HG02840 (cell line): ENCODE results near the gene MFNG.
"Not testable (repeated sequence)": the region's sequence is repeated elsewhere in the genome, so short reads cannot be mapped to it uniquely, and the experiment has no call there.

ENCODE experiments used
- ATAC-seq: cut with Tn5 transposase; IDR thresholded peaks from one replicate; pipeline ENCODE4 v1.9.1; 2021; ENCODE audit warnings: mild to moderate bottlenecking, moderate library complexity, moderate number of reproducible peaks; ENCODE audit not compliant: unreplicated experiment, low FRiP score

Gene MFNG, protein sequence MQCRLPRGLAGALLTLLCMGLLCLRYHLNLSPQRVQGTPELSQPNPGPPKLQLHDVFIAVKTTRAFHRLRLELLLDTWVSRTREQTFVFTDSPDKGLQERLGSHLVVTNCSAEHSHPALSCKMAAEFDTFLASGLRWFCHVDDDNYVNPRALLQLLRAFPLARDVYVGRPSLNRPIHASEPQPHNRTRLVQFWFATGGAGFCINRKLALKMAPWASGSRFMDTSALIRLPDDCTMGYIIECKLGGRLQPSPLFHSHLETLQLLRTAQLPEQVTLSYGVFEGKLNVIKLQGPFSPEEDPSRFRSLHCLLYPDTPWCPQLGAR

DNA sequence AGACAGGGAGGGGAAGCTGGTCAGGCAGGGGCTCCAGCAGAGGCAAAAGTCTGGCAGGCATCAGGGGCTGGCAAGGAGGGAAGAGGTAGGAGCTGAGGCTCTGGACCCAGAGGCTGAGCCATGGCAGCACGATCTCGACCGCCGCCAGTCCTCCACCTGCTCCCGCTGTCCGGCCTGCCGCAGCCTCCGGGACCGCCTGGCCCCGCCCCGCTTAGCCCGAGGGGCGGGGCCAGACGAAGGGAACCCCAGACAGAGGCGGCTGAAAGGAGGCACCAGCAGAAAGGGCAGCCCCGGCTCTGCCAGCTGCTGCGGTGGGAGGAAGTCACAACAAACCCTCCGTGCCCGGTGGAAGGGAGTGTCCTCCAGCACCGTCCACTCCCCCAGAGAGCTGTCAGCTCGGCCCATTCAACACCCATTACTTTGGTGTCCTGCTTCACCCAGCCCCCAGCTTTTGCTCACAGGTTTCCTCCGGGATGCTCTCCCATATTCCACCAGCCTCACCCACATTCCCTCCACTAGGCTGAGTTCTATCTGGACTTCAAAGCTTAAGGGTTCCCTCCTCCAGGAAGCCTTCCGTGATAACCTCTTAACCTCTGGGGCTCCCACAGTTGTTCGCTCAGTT is at the start of gene MFNG:
Gene MFNG (minus strand): TSS at position 161 of the 622 bp plus-strand sequence. CDS start 207 bp downstream, outside the sequence.
- ATAC-seq = no peak

DNA sequence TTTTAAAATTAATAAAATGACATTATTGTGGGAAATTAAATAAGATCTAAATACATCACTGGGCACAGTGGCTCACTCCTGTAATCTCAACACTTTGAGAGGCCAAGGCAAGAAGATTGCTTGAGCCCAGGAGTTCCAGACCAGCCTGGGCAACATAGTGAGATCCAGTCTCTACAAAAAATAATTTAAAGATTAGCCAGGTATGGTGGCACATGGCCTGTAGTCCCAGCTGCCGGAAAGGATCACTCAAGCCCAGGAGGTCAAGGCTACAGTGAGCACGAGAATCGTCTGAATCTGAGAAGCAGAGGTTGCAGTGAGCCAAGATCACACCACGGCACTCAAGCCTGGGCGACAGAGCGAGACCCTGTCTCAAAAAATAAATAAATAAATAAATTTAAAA is 49.0 kb upstream of the MFNG start:
- no peak for ATAC-seq

DNA sequence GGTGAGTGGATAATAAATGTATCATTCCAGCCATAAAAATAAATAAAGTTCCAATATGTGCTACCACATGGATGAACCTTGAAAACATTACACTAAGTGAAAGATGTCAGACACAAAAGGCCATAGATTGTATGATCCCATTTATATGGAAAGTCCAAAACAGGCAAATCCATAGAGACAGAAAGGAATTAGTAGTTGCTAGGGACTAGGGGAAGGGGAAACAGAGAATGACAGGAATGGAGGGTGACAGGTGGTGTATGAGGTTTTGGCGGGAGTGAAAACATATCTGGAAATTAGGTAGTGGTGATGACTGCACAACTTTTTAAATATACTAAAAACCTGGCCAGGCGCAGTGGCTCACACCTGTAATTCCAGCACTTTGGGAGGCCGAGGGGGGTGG is 48.3 kb upstream of the MFNG start:
- no peak for ATAC-seq

DNA sequence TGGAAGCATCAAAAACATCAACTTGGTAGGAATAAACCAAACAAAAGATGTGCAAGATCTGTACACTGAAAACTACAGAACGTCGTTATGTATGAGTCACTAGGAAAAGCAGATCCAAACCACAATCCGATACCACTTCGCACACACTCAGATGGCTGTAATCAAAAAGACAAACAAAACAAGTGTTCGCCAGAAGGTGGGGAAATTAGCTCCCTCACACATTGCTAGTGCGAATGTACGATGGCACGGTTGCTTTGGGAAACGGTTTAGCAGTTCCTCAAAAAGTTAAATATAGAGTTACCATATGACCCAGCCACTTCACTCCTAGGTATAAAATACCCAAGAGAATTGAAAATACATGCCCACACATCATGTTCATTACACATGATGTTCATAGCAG is 47.8 kb upstream of the MFNG start:
- no peak for ATAC-seq

DNA sequence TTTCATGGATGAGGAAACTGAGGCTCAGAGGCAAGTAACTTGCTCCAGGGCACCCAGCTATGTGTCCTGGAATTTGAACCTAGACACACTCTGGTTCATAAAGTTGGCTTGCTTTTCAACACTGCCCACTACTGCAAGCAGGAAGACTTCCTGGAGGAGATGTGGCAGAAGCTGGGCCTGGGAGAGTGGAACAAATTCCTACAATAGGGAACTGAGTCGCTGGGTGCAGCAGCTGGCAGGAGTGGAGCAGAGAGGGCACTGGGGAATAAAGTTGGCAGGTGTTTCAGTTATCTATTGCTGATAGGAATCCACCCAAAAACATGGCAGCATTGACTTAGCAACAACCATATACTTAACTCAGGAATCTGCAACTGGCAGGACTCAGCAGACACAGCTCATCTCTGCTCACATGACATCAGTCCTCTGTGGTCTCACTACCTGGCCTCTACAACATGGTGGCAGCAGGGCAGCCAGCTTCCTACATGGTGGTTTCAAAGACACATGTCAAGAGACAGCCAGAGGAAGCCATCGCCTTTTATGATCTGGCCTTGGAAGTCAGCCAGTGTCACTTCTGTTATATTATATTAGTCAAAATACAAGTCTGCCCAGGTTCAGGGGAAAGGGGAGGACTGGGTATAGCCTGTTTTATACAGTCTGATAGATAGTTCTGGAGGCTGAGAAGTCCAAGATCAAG is 43.6 kb upstream of the MFNG start:
- ATAC-seq = no peak

DNA sequence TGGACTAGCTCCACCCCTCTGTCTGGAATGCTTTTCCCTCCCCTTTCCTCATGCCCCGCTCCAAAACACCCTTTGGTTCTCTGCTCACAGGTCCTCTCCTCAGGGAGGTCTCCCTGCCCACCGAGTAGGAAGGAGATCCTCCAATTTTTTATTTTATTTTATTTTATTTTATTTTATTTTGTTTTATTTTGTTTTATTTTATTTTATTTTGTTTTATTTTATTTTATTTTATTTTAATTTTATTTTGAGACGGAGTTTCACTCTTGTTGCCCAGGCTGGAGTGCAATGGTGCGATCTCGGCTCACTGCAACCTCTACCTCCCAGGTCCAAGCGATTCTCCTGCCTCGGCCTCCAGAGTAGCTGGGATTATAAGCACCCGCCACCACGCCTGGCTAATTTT is 41.8 kb upstream of the MFNG start:
- not testable (repeated sequence) for ATAC-seq

DNA sequence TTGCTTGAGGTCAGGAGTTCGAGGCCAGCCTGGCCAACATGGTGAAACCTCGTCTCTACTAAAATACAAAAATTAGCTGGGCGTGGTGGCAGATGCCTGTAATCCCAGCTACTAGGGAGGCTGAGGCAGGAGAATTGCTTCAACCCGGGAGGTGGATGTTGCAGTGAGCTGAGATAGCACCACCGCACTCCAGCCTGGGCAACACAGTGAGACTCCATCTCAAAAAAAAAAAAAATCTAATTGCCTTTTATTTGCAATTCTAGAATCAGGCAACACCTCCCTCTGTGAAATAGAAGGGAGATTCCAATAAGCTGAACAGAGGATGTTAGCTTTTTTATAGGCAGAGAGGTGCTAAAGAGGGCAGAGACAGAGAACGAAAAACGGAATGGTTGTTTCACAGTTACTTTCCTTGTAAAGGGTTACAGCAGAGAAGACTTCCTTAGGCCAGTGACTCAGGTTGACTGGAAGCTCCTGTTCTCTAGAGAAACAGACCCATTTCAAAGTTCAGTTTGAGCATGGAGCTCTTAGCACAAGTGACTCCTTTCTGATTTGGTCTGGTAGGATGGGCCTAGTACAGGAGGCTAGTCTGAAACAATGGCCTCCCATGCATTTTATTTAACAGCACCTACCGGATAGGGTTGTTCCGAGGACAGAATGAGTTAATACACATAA is 41.0 kb upstream of the MFNG start:
- not testable (repeated sequence) for ATAC-seq

DNA sequence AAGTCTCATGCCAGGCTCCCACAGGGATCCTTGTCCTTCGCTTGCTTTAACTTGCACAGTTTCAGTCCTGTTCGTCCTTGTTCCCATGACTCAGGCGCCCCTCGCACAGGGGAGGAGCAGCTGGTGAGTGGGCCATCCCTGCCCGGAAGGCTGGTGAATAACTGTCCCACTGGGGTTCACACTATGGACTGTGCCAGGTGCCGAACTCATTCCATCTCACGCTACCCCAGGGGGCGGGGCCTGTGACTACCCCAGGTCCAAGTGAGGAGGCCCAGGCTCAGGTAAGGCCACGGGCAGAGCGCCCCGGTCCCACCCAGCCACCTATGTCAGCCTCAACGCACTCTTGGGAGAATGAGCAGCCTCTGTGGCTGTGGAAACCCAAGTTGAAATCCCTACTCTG is 40.2 kb upstream of the MFNG start:
- ATAC-seq = no peak

DNA sequence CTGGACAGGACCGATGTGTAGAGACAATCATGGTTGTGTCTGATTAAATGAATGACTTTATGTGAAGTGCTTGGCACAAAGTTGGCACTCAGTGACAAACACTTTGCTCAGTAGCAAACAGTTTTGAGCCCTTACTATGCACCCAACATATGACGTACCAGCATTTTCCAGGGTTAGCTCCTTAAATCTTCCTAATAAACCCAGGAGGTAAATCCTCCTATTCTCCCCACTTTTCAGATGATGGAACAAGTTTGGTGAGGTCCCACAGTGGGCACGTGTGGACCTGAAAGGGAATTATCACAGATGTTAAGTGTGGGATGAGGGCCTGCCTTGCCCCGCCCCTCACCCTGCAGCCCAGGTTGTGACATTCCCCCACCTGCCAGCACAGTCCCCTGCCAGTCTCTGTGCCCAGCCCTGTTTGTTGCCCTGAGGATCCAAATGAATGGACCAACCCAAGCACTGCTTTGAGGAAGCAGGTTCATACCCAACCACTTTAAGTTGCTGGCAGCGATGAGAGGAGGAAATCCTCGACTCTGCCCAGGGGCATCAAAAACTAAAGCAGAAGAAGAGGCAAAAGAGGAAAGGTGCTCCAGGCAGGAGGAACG is 39.7 kb upstream of the MFNG start:
- no peak for ATAC-seq

DNA sequence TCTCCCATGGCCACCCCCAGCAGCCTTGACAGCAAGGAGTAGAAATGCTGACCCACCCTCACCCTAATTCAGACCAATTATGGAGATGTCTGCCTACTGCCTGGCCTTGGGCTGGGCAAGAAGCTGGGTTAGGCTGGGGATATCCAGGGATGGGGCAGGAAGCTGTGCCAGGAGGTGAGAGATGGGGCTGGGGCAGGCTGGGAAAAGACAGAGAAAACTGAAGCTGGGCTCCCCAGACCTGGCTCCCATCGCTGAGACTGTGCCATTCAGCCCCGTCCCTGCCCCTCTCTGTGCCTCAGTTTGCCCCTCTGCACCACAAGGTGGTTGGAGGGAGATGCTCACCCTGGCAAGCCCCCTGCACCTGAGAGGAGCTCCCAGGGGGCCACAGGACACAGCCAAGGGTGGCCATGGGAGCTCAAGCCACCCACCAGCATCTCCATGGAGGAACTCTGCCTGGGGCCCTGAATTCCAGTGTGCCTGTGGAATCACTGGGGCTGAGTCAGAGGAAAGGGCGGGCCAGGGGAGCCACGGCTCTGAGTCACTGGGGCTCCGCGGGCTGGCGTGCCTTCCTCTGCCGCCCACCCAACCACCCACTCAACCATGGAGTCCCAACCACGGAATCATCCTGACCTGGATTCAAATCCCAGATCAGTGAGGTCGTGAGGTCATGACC is 39.0 kb upstream of the MFNG start:
- ATAC-seq = no peak

DNA sequence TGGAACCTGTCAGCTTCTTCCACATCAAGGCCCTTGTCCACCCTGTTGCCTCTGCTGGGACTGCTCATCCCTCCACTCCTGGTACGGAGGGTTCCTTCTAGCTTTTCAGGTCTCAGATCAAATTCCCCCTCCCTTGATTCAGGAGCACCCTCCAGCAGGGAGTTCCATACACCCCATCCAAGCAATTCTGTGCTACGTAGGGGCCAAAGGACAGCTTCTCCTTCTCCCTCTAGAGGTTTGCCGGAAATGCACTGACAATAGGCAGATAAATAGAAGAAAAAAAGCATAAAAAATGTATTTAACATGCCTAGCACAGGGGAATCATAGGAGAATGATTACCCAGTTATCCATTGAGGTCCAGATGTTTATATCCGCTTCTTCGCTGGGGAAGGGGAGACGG is 36.3 kb upstream of the MFNG start:
- no peak for ATAC-seq

DNA sequence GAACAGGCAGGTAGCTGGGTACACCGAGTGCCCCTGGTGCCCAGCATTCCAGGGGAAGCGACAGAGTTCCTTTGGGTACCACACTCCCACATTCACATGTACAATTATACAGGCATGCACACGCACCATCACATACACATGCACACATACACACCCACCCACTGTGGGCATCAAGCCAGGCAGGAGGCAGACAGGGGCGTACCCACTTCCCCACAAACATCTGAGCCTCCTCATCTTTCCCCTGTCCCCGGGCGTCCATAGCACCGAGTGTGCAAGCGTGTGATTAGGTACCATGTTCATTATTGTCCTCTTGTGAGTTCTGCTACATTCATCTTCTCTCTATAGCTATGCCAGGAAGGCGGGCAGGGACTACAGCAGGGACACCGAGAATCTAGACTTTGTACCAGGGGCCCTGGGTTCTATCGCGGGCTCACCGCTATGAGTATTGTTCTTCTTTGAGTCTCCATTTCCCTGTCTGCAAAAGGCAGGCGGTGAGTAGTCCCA is 35.1 kb upstream of the MFNG start:
- ATAC-seq = no peak

DNA sequence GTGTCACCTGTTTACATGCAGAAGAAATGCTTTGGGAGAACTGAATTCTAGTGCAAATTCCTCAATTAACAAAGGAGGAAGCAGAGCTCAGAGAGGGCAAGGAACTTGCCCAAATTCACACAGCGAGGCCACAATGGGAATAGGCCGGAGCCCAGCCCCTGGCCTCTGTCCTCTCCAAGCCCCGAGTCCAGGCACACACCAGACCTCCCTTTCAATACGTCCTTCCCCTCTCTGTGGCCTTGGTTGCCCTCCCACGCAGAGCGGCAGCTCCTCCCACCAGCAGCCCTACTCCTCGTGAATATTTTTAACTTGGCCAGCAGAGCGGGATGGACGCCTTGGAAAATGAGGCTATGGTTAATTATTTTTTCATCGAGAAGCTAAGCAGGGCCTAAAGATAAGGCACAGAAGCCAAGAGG is 34.6 kb upstream of the MFNG start:
- ATAC-seq = no peak

DNA sequence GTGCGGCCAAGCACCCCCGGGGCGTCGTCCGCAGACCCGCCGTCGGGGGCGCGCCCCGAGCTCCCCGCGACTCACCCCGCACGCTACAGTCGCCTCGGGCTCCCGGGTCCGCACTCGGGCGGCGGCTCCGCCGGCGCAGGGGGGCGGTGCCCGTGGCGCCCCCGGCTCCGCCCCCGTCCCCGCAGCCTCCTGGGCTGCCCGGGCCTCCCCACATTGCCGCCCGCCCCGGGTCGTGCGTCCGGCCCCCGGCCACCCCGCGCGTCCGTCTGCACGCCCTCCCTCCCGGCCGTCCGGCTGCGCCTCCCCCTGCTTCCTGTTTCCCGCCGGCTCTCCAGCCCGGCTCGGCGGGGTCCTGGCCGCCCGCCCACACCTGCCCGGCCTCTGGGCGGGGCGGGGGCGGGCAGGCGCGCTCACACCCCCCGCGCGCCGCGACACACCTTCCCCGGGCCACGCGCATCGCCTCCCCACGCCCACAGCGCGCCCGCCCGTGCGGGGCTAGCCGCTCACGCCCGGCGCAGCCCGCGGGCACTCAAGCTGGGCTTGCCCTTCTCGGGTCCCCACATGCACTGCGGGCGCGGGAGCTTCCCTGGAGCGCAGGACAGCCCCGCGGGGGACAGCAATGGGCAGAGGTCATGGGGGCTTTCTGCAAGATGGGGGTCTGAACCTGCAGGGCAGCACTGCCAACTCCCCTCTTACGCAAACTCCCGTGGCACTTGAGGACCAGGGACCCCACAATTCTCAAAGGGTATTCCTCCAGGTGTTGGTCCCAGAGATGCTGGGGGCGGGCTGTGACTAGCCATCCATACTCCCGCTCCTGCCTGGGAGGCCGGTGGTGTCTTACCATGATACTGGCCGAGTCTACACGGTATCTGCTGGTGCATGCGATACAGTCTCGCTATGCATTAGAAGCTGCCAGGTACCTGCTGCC is 33.3 kb upstream of the MFNG start, which contains the start of gene CARD10:
Gene CARD10 (minus strand): TSS at position 148 of the 928 bp plus-strand sequence. CDS start 215 bp downstream, outside the sequence.
- ATAC-seq = no peak

DNA sequence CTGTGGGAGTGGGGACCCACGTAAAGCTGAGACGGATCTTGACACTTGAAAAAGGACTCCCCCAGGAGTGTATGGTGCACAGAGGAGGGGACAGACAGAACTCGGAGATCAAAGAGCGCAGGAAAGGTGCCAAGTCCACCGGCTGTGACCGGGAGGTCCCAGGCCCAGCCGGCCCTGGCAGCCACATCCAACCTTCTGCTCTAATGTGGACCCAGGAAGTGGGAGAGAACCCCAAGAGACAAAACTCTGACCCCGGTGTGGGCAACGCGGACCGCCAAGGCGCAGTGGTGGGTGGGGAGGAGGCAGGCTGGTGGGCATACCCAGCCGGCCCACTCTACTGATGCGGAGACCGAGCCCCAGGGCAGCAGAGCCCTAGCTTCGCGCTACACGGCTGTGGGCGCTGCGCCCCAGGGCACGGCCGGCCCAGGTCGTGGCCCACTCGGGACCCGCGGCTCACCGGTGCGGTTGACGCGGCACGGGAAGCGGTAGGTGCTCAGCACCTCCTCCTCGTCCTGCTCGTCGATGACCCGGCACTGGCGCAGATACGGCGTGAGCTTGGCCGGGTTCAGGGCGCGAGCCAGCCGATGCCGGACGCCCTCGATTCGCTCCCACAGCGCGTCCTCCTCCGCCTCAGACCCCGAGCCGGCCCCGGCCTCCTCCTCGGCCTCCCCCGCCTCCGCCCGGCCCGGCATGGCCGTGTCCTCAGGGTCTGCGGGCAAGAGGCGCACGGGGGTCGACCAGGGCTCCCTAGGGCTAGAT is 32.5 kb upstream of the MFNG start:
- no peak for ATAC-seq

DNA sequence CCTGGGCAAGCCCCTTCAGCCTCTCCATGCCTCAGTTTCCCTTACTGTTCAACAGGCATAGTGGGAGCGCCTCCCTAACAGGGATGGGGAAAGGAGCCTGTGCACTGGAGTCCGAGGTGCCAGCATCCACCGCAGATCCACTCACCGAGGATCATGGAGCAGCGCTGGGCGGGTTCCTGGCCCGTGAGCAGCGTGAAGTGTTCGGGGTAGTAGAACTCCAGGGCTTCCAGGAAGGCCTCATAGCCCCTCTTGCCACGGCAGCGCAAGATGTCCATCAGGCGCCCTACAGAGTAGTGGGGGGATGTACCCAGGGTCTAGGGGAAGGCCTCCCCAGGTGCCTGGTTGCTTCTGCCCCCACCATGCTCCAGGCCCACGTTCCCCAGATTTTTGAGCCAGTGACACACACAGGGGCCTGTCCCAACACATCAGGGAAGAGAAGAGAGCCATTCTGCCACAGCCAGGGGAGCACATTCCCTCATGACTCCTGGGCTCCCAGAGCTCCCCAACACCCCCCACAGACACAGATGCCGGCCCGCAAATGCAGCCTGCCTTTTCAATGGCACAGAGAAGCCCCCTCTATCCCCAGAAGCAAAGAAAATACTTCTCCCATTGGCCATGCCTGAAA is 31.8 kb upstream of the MFNG start:
- ATAC-seq = no peak

DNA sequence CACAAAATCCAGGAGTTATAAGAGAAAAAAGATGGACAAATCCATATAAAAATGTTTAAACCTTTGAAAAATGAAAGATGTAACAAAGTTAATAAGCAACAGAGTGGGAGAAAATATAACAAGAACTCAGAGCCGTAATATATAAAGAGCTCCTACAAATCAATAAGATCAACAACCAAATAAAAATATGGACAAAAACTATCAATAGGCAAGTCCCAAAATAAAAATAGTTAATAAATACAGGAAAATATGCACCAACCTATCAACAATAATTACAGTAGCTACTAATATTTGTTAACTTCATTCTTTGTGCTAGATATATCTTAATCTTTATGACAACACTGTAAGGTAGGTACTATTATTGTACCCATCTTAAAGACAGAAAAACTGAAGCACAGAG is 30.3 kb upstream of the MFNG start:
- no peak for ATAC-seq

DNA sequence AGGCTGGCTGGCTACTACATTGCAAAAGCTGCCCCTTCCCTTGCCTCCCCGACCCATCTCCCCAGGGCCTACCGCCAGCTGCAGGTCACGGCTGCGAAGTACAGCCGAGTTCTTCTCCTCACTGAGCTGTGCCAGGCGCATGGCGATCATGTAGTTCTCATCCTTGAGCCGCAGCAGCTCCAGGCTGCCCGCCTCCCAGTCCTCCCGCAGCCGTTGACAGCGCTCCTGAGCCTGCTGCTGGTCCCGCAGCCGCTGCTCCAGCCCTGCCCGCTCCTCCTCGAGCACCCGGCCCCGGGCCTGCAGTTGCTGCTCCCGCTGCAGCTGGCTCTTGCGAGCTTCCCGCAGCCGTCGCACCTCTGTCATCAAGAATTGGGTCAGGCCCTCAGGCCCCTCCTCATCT is 29.7 kb upstream of the MFNG start:
- ATAC-seq = no peak
